ENCODE data around the gene RAD51B.
"Not testable (repeated sequence)": the region's sequence is repeated elsewhere in the genome, so short reads cannot be mapped to it uniquely, and the experiment has no call there.

The RAD51B gene

GRCh38 chr14:68241862-68242487, 422.4 kb downstream of the RAD51B start:
- no peak for DNase-seq

- DNase-seq: no peak
These were observed 424.0 kb downstream of the RAD51B start for GRCh38 chr14:68243450-68244010.

- DNase-seq: no peak
These were observed 424.8 kb downstream of the RAD51B start for GRCh38 chr14:68244262-68244980.

GRCh38 chr14:68245146-68246073, 425.8 kb downstream of the RAD51B start:
- no peak for DNase-seq

- DNase-seq: no peak
These were observed 426.7 kb downstream of the RAD51B start for GRCh38 chr14:68246074-68246785.

GRCh38 chr14:68246786-68247105, 427.2 kb downstream of the RAD51B start:
- no peak for DNase-seq

GRCh38 chr14:68247274-68247673, 427.7 kb downstream of the RAD51B start:
- no peak for DNase-seq

GRCh38 chr14:68247676-68248268, 428.2 kb downstream of the RAD51B start:
- no peak for DNase-seq

GRCh38 chr14:68248481-68249255, 429.1 kb downstream of the RAD51B start:
- peak; percentile 63 for DNase-seq

GRCh38 chr14:68249661-68250451, 430.3 kb downstream of the RAD51B start:
- no peak for DNase-seq

GRCh38 chr14:68250927-68251768, 431.6 kb downstream of the RAD51B start:
- no peak for DNase-seq

GRCh38 chr14:68251769-68252100, 432.2 kb downstream of the RAD51B start:
- DNase-seq: no peak

- DNase-seq: no peak
These were observed 433.7 kb downstream of the RAD51B start for GRCh38 chr14:68253160-68253780.

- no peak for DNase-seq
These were observed 434.4 kb downstream of the RAD51B start for GRCh38 chr14:68253878-68254528.

- no peak for DNase-seq
These were observed 435.3 kb downstream of the RAD51B start for GRCh38 chr14:68254669-68255527.

GRCh38 chr14:68255693-68256178, 436.2 kb downstream of the RAD51B start:
- DNase-seq: no peak

- no peak for DNase-seq
These were observed 438.4 kb downstream of the RAD51B start for GRCh38 chr14:68257969-68258368.

- DNase-seq: not testable (repeated sequence)
These were observed 439.4 kb downstream of the RAD51B start for GRCh38 chr14:68258995-68259394.
